Mammary epithelial cell (primary cell): ENCODE measurements around the gene EMC1.

Experiments used
- CTCF ChIP-seq, 2 donors: IDR thresholded peaks in 1 of 2; conservative IDR thresholded peaks in 1 of 2; 2 replicates each; pipeline ENCODE4 v1.5.1; 2011 to 2012; ENCODE audit warnings: inconsistent platforms in 2 of 2, low read length in 2 of 2, mild to moderate bottlenecking in 2 of 2, control low read depth in 1 of 2, low read depth in 1 of 2; ENCODE audit not compliant: insufficient read depth in 1 of 2; ENCODE audit errors: extremely low read depth in 1 of 2
- EZH2 ChIP-seq: IDR thresholded peaks from 2 replicates; pipeline ENCODE4 v1.6.1; 2012; ENCODE audit warnings: low read length, inconsistent platforms, borderline replicate concordance

GRCh38 chr1:19254416-19254815 lies 3.1 kb upstream of the EMC1 start:
- TF ChIP-seq CTCF (conservative IDR thresholded peaks at IDR 0.05 in 1 of 2, IDR thresholded peaks at IDR 0.05 in 1 of 2; ENCODE audit: extremely low read depth in 1 of 2, insufficient read depth in 1 of 2, low read depth in 1 of 2, low read length in 2 of 2) (no peak), EZH2 (no peak)
